LNCaP clone FGC (cell line): ENCODE measurements around the gene OARD1.

Experiments
- DNase-seq: peaks from one replicate; pipeline ENCODE4 v3.0.0-alpha.2; 2011; ENCODE audit warnings: low read depth
- H3K4me3 ChIP-seq: 2 replicates; pipeline ENCODE4 v1.5.1; 2011; ENCODE audit warnings: mild to moderate bottlenecking, low read depth, low read length, control low read depth
- CTCF ChIP-seq: IDR thresholded peaks from 2 replicates; pipeline ENCODE4 v1.5.1; 2012; ENCODE audit warnings: mild to moderate bottlenecking; ENCODE audit not compliant: control insufficient read depth, insufficient read depth; ENCODE audit errors: extremely low read depth

Gene OARD1

GRCh38 chr6:41043151-41043550 is 29.0 kb downstream of the OARD1 start:
- H3K4me3 ChIP-seq = no peak overlapping the region
- TF ChIP-seq CTCF = no peak

GRCh38 chr6:41042226-41043055 is 29.7 kb downstream of the OARD1 start, which contains the start of gene TSPO2:
Gene TSPO2, plus strand, starts transcription at chr6:41042467. Its CDS starts 519 bp downstream, at chr6:41042986.
- DNase-seq = no peak
- no peak for TF ChIP-seq CTCF
- H3K4me3 ChIP-seq = no peak within 1 kb of the TSS

More at GRCh38 chr6:41043151-41043550, 29.0 kb downstream of the OARD1 start:
- DNase-seq = no peak

GRCh38 chr6:41040940-41041536 is 31.1 kb downstream of the OARD1 start:
- no peak for TF ChIP-seq CTCF
- no peak overlapping the region for H3K4me3 ChIP-seq
- no peak for DNase-seq

GRCh38 chr6:41040101-41040939 is 31.8 kb downstream of the OARD1 start:
- no peak overlapping the region for H3K4me3 ChIP-seq
- no peak for DNase-seq
- TF ChIP-seq CTCF = no peak

- no peak within 1 kb of the TSS for H3K4me3 ChIP-seq
- peak; percentile 91 for TF ChIP-seq CTCF
- no peak for DNase-seq
Observed at GRCh38 chr6:41039060-41039998, 32.8 kb downstream of the OARD1 start, which contains the start of gene UNC5CL. Gene UNC5CL, minus strand, starts transcription at chr6:41039221. Its CDS starts 4,147 bp downstream, at chr6:41035074.

- H3K4me3 ChIP-seq = no peak overlapping the region
- no peak for DNase-seq
- TF ChIP-seq CTCF = no peak
Observed at GRCh38 chr6:41038205-41038604, 34.0 kb downstream of the OARD1 start.
